GM19438 (cell line): ENCODE measurements around the gene ZNF559.
A peak's percentile ranks its signal among the peaks of the same experiment; 100 is the strongest.
"Not testable (repeated sequence)": the region's sequence is repeated elsewhere in the genome, so short reads cannot be mapped to it uniquely, and the experiment has no call there.

Experiments used
- ATAC-seq: cut with Tn5 transposase; IDR thresholded peaks from one replicate; pipeline ENCODE4 v1.9.1; 2021; ENCODE audit warnings: low read depth; ENCODE audit not compliant: unreplicated experiment

The ZNF559 gene

GRCh38 chr19:9323919-9324583 lies at the start of gene ZNF559:
Gene ZNF559, plus strand, starts transcription at chr19:9324179. Its CDS starts 14,371 bp downstream, at chr19:9338550.
- ATAC-seq = peak; percentile 87

GRCh38 chr19:9283485-9283884 lies 40.5 kb upstream of the ZNF559 start:
- ATAC-seq = not testable (repeated sequence)

- no peak for ATAC-seq
These were observed 34.6 kb upstream of the ZNF559 start for GRCh38 chr19:9289231-9289884.

GRCh38 chr19:9295411-9295849 lies 28.5 kb upstream of the ZNF559 start:
- no peak for ATAC-seq

GRCh38 chr19:9296336-9296735 lies 27.6 kb upstream of the ZNF559 start:
- ATAC-seq = no peak

- ATAC-seq = no peak
These were observed 17.5 kb upstream of the ZNF559 start for GRCh38 chr19:9306443-9306842.

- ATAC-seq = no peak
These were observed 15.7 kb upstream of the ZNF559 start for GRCh38 chr19:9308091-9308770.

GRCh38 chr19:9309139-9309973 lies 14.6 kb upstream of the ZNF559 start, which contains the start of gene ZNF699:
Gene ZNF699, minus strand, starts transcription at chr19:9309838. Its CDS starts 4,719 bp downstream, at chr19:9305119.
- peak; percentile 94 for ATAC-seq

- peak; percentile 63 for ATAC-seq
These were observed 14.0 kb upstream of the ZNF559 start for GRCh38 chr19:9309974-9310446.

- no peak for ATAC-seq
These were observed 10.2 kb upstream of the ZNF559 start for GRCh38 chr19:9313756-9314155.

- ATAC-seq = no peak
These were observed 2.6 kb upstream of the ZNF559 start for GRCh38 chr19:9321338-9321737.

GRCh38 chr19:9321756-9322155 lies 2.2 kb upstream of the ZNF559 start:
- not testable (repeated sequence) for ATAC-seq

GRCh38 chr19:9322201-9322600 lies 1.8 kb upstream of the ZNF559 start:
- ATAC-seq = not testable (repeated sequence)

GRCh38 chr19:9323557-9323918 lies 441 bp upstream of the ZNF559 start:
- peak; percentile 31 for ATAC-seq

- ATAC-seq = no peak
These were observed 594 bp downstream of the ZNF559 start for GRCh38 chr19:9324584-9324962.

GRCh38 chr19:9329999-9330398 lies 6.0 kb downstream of the ZNF559 start:
- no peak for ATAC-seq

- no peak for ATAC-seq
These were observed 18.8 kb downstream of the ZNF559 start for GRCh38 chr19:9342610-9343304.

- ATAC-seq = no peak
These were observed 21.0 kb downstream of the ZNF559 start for GRCh38 chr19:9345005-9345404.

GRCh38 chr19:9348253-9348652 lies 24.3 kb downstream of the ZNF559 start:
- ATAC-seq = no peak

- no peak for ATAC-seq
These were observed 24.7 kb downstream of the ZNF559 start for GRCh38 chr19:9348671-9349070.
